ENCODE measurements around the gene MAST4. TPM values are rescaled to one million over a fixed set of nuclear protein-coding genes. Genes with fewer than 3 reads are reported as not detected.

MAST4 gene
- total and polyA plus RNA-seq, 2 donors = 12.9 to 69.1 TPM

GRCh38 chr5:67026278-67026677 is 430.1 kb downstream of the MAST4 start:
- no peak overlapping the region for H3K4me3 ChIP-seq (ENCODE audit: low read depth, low read length)
- peaks cover 1% of the 10 kb centered on the region for H3K4me1 ChIP-seq (ENCODE audit: insufficient read depth)
- no peak overlapping the region for H3K27ac ChIP-seq (ENCODE audit: low read depth)
- DNase-seq (ENCODE audit: extremely low spot score) = no peak
- no peaks in the 10 kb centered on the region for H3K36me3 ChIP-seq (ENCODE audit: insufficient read depth)
- WGBS = 100% methylated on average over 1 of the region's 1 CpG

- Histone ChIP-seq H3K4me1 (ENCODE audit: insufficient read depth) (peaks cover 1% of the 10 kb centered on the region), H3K36me3 (ENCODE audit: insufficient read depth) (no peaks in the 10 kb centered on the region), H3K4me3 (ENCODE audit: low read depth, low read length) (no peak overlapping the region), H3K27ac (ENCODE audit: low read depth) (no peak overlapping the region)
- WGBS = 74% methylated on average over 2 of the region's 2 CpGs
- no peak for DNase-seq (ENCODE audit: extremely low spot score)
These were observed 431.0 kb downstream of the MAST4 start for GRCh38 chr5:67027171-67027570.

- H3K4me1 ChIP-seq (ENCODE audit: insufficient read depth) = peaks cover 1% of the 10 kb centered on the region
- no peaks in the 10 kb centered on the region for H3K36me3 ChIP-seq (ENCODE audit: insufficient read depth)
- H3K27ac ChIP-seq (ENCODE audit: low read depth) = no peak overlapping the region
- no peak for DNase-seq (ENCODE audit: extremely low spot score)
- H3K4me3 ChIP-seq (ENCODE audit: low read depth, low read length) = no peak overlapping the region
- WGBS = 97% methylated on average over 4 of the region's 4 CpGs
These were observed 432.2 kb downstream of the MAST4 start for GRCh38 chr5:67028371-67028770.

- H3K36me3 ChIP-seq (ENCODE audit: insufficient read depth) = no peaks in the 10 kb centered on the region
- H3K4me1 ChIP-seq (ENCODE audit: insufficient read depth) = peaks cover 1% of the 10 kb centered on the region
- no peak for DNase-seq (ENCODE audit: extremely low spot score)
- H3K27ac ChIP-seq (ENCODE audit: low read depth) = no peak overlapping the region
- H3K4me3 ChIP-seq (ENCODE audit: low read depth, low read length) = no peak overlapping the region
- 97% methylated on average over 4 of the region's 4 CpGs for WGBS
These were observed 432.7 kb downstream of the MAST4 start for GRCh38 chr5:67028941-67029340.

- Histone ChIP-seq H3K27ac (ENCODE audit: low read depth) (no peak overlapping the region), H3K4me3 (ENCODE audit: low read depth, low read length) (no peak overlapping the region), H3K4me1 (ENCODE audit: insufficient read depth) (peaks cover 1% of the 10 kb centered on the region), H3K36me3 (ENCODE audit: insufficient read depth) (no peaks in the 10 kb centered on the region)
- no peak for DNase-seq (ENCODE audit: extremely low spot score)
These were observed 433.3 kb downstream of the MAST4 start for GRCh38 chr5:67029481-67029880.

GRCh38 chr5:67030289-67031056 is 434.3 kb downstream of the MAST4 start:
- Histone ChIP-seq H3K36me3 (ENCODE audit: insufficient read depth) (no peaks in the 10 kb centered on the region), H3K27ac (ENCODE audit: low read depth) (no peak overlapping the region), H3K4me1 (ENCODE audit: insufficient read depth) (peaks cover 1% of the 10 kb centered on the region), H3K4me3 (ENCODE audit: low read depth, low read length) (no peak overlapping the region)
- WGBS = 33% methylated on average over 2 of the region's 2 CpGs
- no peak for DNase-seq (ENCODE audit: extremely low spot score)

GRCh38 chr5:67031057-67031443 is 434.9 kb downstream of the MAST4 start:
- H3K4me3 ChIP-seq (ENCODE audit: low read depth, low read length) = no peak overlapping the region
- H3K36me3 ChIP-seq (ENCODE audit: insufficient read depth) = no peaks in the 10 kb centered on the region
- 41% methylated on average over 3 of the region's 3 CpGs for WGBS
- DNase-seq (ENCODE audit: extremely low spot score) = no peak
- no peak overlapping the region for H3K27ac ChIP-seq (ENCODE audit: low read depth)
- peaks cover 1% of the 10 kb centered on the region for H3K4me1 ChIP-seq (ENCODE audit: insufficient read depth)

GRCh38 chr5:67031692-67032091 is 435.5 kb downstream of the MAST4 start:
- Histone ChIP-seq H3K36me3 (ENCODE audit: insufficient read depth) (no peaks in the 10 kb centered on the region), H3K4me3 (ENCODE audit: low read depth, low read length) (no peak overlapping the region), H3K4me1 (ENCODE audit: insufficient read depth) (peaks cover 1% of the 10 kb centered on the region), H3K27ac (ENCODE audit: low read depth) (no peak overlapping the region)
- no peak for DNase-seq (ENCODE audit: extremely low spot score)
- 67% methylated on average over 3 of the region's 3 CpGs for WGBS

- H3K36me3 ChIP-seq (ENCODE audit: insufficient read depth) = no peaks in the 10 kb centered on the region
- 53% methylated on average over 2 of the region's 2 CpGs for WGBS
- peaks cover under 1% of the 10 kb centered on the region for H3K4me1 ChIP-seq (ENCODE audit: insufficient read depth)
- H3K4me3 ChIP-seq (ENCODE audit: low read depth, low read length) = no peak overlapping the region
- no peak for DNase-seq (ENCODE audit: extremely low spot score)
- no peak overlapping the region for H3K27ac ChIP-seq (ENCODE audit: low read depth)
These were observed 436.9 kb downstream of the MAST4 start for GRCh38 chr5:67032921-67033664.

GRCh38 chr5:67033880-67034651 is 437.9 kb downstream of the MAST4 start:
- Histone ChIP-seq H3K4me3 (ENCODE audit: low read depth, low read length) (no peak overlapping the region), H3K27ac (ENCODE audit: low read depth) (no peak overlapping the region), H3K36me3 (ENCODE audit: insufficient read depth) (no peaks in the 10 kb centered on the region), H3K4me1 (ENCODE audit: insufficient read depth) (no peaks in the 10 kb centered on the region)
- 78% methylated on average over 8 of the region's 8 CpGs for WGBS
- DNase-seq (ENCODE audit: extremely low spot score) = no peak

GRCh38 chr5:67035098-67035740 is 439.0 kb downstream of the MAST4 start:
- Histone ChIP-seq H3K27ac (ENCODE audit: low read depth) (no peak overlapping the region), H3K36me3 (ENCODE audit: insufficient read depth) (no peaks in the 10 kb centered on the region), H3K4me3 (ENCODE audit: low read depth, low read length) (no peak overlapping the region), H3K4me1 (ENCODE audit: insufficient read depth) (no peaks in the 10 kb centered on the region)
- DNase-seq (ENCODE audit: extremely low spot score) = no peak
- whole genome bisulfite sequencing = 97% methylated on average over 4 of the region's 4 CpGs

GRCh38 chr5:67037171-67037570 is 441.0 kb downstream of the MAST4 start:
- WGBS = 89% methylated on average over 1 of the region's 1 CpG
- Histone ChIP-seq H3K27ac (ENCODE audit: low read depth) (no peak overlapping the region), H3K36me3 (ENCODE audit: insufficient read depth) (peaks cover 2% of the 10 kb centered on the region), H3K4me3 (ENCODE audit: low read depth, low read length) (no peak overlapping the region), H3K4me1 (ENCODE audit: insufficient read depth) (no peaks in the 10 kb centered on the region)
- DNase-seq (ENCODE audit: extremely low spot score) = no peak

- Histone ChIP-seq H3K4me3 (ENCODE audit: low read depth, low read length) (no peak overlapping the region), H3K4me1 (ENCODE audit: insufficient read depth) (peaks cover 2% of the 10 kb centered on the region), H3K36me3 (ENCODE audit: insufficient read depth) (peaks cover 2% of the 10 kb centered on the region), H3K27ac (ENCODE audit: low read depth) (no peak overlapping the region)
- DNase-seq (ENCODE audit: extremely low spot score) = no peak
- WGBS = 49% methylated on average over 4 of the region's 4 CpGs
These were observed 442.8 kb downstream of the MAST4 start for GRCh38 chr5:67038817-67039603.

Measured in urinary bladder (tissue), 4 donors.